ENCODE data around the gene UIMC1. TPM values are rescaled to one million over a fixed set of nuclear protein-coding genes. Genes with fewer than 3 reads are reported as not detected.

UIMC1 gene
- total RNA-seq, 1 experiment from 2014 or later: 53.0 TPM

- no peak overlapping the region for H3K4ac ChIP-seq (ENCODE audit: low read depth, low read length)
- no peak overlapping the region for H3K4me3 Mint-ChIP-seq
These were observed 105.1 kb downstream of the UIMC1 start for GRCh38 chr5:176901260-176902101.

More at GRCh38 chr5:176901260-176902101, 105.1 kb downstream of the UIMC1 start:
- H2AFZ ChIP-seq (ENCODE audit: low read length): no peak overlapping the region
- H2BK120ac ChIP-seq (ENCODE audit: low read depth, low read length, poor library complexity, severe bottlenecking): no peak overlapping the region
- H2BK15ac ChIP-seq (ENCODE audit: low read depth, low read length): no peak overlapping the region
- Mint-ChIP-seq H3K4me1 (peaks cover 24 to 27% of the 10 kb centered on the region in 2 experiments), H3K36me3 (ENCODE audit: insufficient read depth in 1 of 3, low read depth in 3 of 3) (peaks cover 17 to 45% (median 23%) of the 10 kb centered on the region in 3 experiments; a peak in 6 of 7 replicates), H3K9me3 (no peaks in the 10 kb centered on the region), H3K27ac (peak overlapping the region in 2 of 3 experiments; percentile 28 to 56; a peak in 2 of 7 replicates), H3K27me3 (ENCODE audit: low read depth) (peaks cover 3% of the 10 kb centered on the region; the same call in 1 of the 2 replicates)
- no peaks in the 10 kb centered on the region for H3K23me2 ChIP-seq (ENCODE audit: insufficient read length, low read depth, low read length, poor library complexity, severe bottlenecking)
- H2BK12ac ChIP-seq (ENCODE audit: insufficient read length, low read depth, low read length): no peak overlapping the region
- H3K27me3 ChIP-seq (ENCODE audit: insufficient read depth, low read length): no peaks in the 10 kb centered on the region
- H3K4me2 ChIP-seq (ENCODE audit: insufficient read depth, insufficient read length, low read length): no peak overlapping the region
- no peak overlapping the region for H2AK5ac ChIP-seq (ENCODE audit: insufficient read length, low read length)
- H3K18ac ChIP-seq (ENCODE audit: insufficient read length, low read depth, low read length): no peak overlapping the region
- WGBS (ENCODE audit: extremely low coverage, insufficient read length, low lambda C conversion rate): no CpG with 5 or more reads among the region's 12 CpGs
- no peak overlapping the region for H3K56ac ChIP-seq (ENCODE audit: insufficient read length, low read depth, low read length)
- no peaks in the 10 kb centered on the region for H4K20me1 ChIP-seq (ENCODE audit: control insufficient read depth, insufficient read depth, insufficient read length)
- no peaks in the 10 kb centered on the region for H3K79me1 ChIP-seq (ENCODE audit: insufficient read depth, low read depth, low read length, poor library complexity, severe bottlenecking)
- TF ChIP-seq CTCF (conservative IDR thresholded peaks at IDR 0.05): no peak
- no peaks in the 10 kb centered on the region for H3K79me2 ChIP-seq (ENCODE audit: insufficient read depth, low read length)
- H3K14ac ChIP-seq (ENCODE audit: insufficient read depth, low read length): no peak overlapping the region
- no peak overlapping the region for H3K23ac ChIP-seq (ENCODE audit: insufficient read length, low read depth, low read length)
- no peak overlapping the region for H2BK20ac ChIP-seq (ENCODE audit: low read depth, low read length, poor library complexity, severe bottlenecking)
- no peak overlapping the region for H3K27ac ChIP-seq (ENCODE audit: insufficient read length, low read depth, low read length)
- no peak overlapping the region for H4K8ac ChIP-seq (replicated peaks; ENCODE audit: insufficient read length, low read depth, low read length)
- H3K9ac ChIP-seq (ENCODE audit: extremely low read depth, insufficient read length, low read length): no peak overlapping the region
- no peaks in the 10 kb centered on the region for H3K9me3 ChIP-seq (ENCODE audit: control insufficient read depth, low read depth, low read length)
- H4K91ac ChIP-seq (ENCODE audit: insufficient read length, low read depth, low read length): no peak overlapping the region
- DNase-seq: no peak
- no peak overlapping the region for H4K5ac ChIP-seq (ENCODE audit: insufficient read length, low read depth, low read length)
- H3K4me1 ChIP-seq (ENCODE audit: insufficient read depth, low read length): no peaks in the 10 kb centered on the region; the same call in 1 of the 2 replicates
- H2BK5ac ChIP-seq (ENCODE audit: insufficient read length, low read length): no peak overlapping the region
- H3T11ph ChIP-seq (ENCODE audit: low read length): no peak overlapping the region

Data from H9 (cell line).